Hematopoietic multipotent progenitor cell treated with erythropoietin and hydrocortisone succinate and interleukin-3 and kit ligand, for 17 days (in vitro differentiated cells): ENCODE measurements around the gene PTPRC.
"Not testable (repeated sequence)": the region's sequence is repeated elsewhere in the genome, so short reads cannot be mapped to it uniquely, and the experiment has no call there.

Source experiments
- DNase-seq: peaks from one replicate; pipeline ENCODE4 v3.0.0-alpha.2; 2015; ENCODE audit warnings: low spot score

Gene PTPRC

GRCh38 chr1:198638894-198639635 is at the start of gene PTPRC:
TSS of gene PTPRC (plus strand) at chr1:198639040. CDS start at chr1:198639269, 229 bp downstream.
- DNase-seq: no peak

- no peak for DNase-seq
Observed at GRCh38 chr1:198590454-198590853, 48.4 kb upstream of the PTPRC start.

- DNase-seq: no peak
Observed at GRCh38 chr1:198595765-198596164, 43.1 kb upstream of the PTPRC start.

GRCh38 chr1:198597690-198598430 is 41.0 kb upstream of the PTPRC start:
- DNase-seq: no peak

- DNase-seq: no peak
Observed at GRCh38 chr1:198598796-198599321, 40.0 kb upstream of the PTPRC start.

- DNase-seq: no peak
Observed at GRCh38 chr1:198599749-198600148, 39.1 kb upstream of the PTPRC start.

GRCh38 chr1:198600906-198601305 is 37.9 kb upstream of the PTPRC start:
- DNase-seq: no peak

- not testable (repeated sequence) for DNase-seq
Observed at GRCh38 chr1:198601310-198601709, 37.5 kb upstream of the PTPRC start.

- DNase-seq: no peak
Observed at GRCh38 chr1:198601936-198602889, 36.6 kb upstream of the PTPRC start.

- DNase-seq: no peak
Observed at GRCh38 chr1:198604975-198605374, 33.9 kb upstream of the PTPRC start.

- DNase-seq: no peak
Observed at GRCh38 chr1:198605406-198605805, 33.4 kb upstream of the PTPRC start.

GRCh38 chr1:198606020-198606438 is 32.8 kb upstream of the PTPRC start:
- no peak for DNase-seq

GRCh38 chr1:198607714-198608113 is 31.1 kb upstream of the PTPRC start:
- no peak for DNase-seq

GRCh38 chr1:198610362-198610761 is 28.5 kb upstream of the PTPRC start:
- no peak for DNase-seq

- DNase-seq: no peak
Observed at GRCh38 chr1:198611219-198611618, 27.6 kb upstream of the PTPRC start.

GRCh38 chr1:198612471-198613260 is 26.2 kb upstream of the PTPRC start:
- DNase-seq: no peak

- DNase-seq: no peak
Observed at GRCh38 chr1:198617406-198617805, 21.4 kb upstream of the PTPRC start.

- DNase-seq: no peak
Observed at GRCh38 chr1:198619375-198620140, 19.3 kb upstream of the PTPRC start.

- DNase-seq: no peak
Observed at GRCh38 chr1:198620218-198620617, 18.6 kb upstream of the PTPRC start.
